GM21737 (cell line): Measurements from ENCODE around the gene AK8.

Experiments
- ATAC-seq: cut with Tn5 transposase; IDR thresholded peaks from one replicate; pipeline ENCODE4 v1.9.1; 2021; ENCODE audit warnings: mild to moderate bottlenecking, moderate library complexity; ENCODE audit not compliant: unreplicated experiment

Gene AK8

GRCh38 chr9:132861666-132862065 lies 16.4 kb downstream of the AK8 start:
- ATAC-seq: no peak

- ATAC-seq: no peak
These were observed 19.3 kb downstream of the AK8 start for GRCh38 chr9:132858751-132859150.

- no peak for ATAC-seq
These were observed 20.3 kb downstream of the AK8 start for GRCh38 chr9:132857616-132858342.

DNA sequence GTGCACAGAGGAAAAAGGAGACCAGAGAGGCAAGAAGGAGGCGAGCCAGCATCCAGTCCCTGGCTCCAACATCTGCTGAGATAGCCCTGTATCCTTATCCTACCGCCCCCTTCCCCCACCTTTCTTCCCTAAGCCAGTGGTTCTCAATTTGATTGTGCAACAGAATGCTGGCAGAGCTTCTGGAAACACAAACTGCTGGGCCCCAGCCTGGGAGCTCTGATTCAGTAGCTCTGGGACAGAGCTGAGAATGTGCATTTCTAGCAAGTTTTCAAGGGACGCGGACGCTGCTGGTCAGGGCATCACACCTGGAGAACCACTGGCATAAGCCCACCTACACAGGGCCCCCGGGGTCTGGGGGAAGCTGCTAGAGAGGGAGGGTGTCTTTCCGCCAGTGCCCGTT lies 21.1 kb downstream of the AK8 start:
- ATAC-seq: no peak

DNA sequence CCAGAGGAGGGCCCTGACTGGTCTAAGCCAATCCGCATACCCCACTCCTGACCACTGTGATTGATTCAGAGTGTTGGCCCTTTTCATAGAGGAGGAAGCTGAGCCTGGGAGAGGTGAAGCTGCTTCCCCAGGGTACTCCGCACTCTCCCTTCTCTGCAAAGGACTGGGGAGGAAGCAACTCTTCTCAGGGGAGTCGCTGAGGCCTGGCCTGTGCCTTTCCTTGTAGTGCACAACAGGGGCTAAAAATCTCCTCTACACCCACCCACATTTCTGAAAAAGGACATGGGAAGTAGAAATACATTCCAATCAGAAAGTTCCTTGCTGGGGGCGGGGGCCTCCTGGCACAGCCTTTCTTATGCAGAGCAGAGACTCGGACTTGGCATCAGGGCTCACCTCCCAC lies 22.2 kb downstream of the AK8 start:
- no peak for ATAC-seq

GRCh38 chr9:132854832-132855231 lies 23.3 kb downstream of the AK8 start:
- ATAC-seq: no peak

DNA sequence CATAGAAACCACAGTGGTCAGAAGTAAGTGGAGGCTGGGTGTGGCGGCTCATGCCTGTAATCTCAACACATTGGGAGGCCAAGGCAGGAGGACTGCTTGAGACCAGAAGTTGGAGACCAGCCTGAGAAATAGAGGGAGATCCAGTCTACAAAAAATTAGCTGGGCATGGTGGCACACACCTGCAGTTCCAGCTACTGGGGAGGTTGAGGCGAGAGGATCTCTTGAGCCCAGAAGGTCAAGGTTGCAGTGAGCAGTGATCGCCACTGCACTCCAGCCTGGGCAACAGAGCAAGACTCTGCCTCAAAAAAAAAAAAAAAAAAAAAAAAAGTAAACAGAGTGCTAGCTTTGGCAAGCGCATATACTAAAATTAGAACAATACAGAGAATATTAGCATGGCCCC lies 24.6 kb downstream of the AK8 start:
- no peak for ATAC-seq

GRCh38 chr9:132849185-132849706 lies 28.8 kb downstream of the AK8 start:
- ATAC-seq: no peak

- no peak for ATAC-seq
These were observed 31.1 kb downstream of the AK8 start for GRCh38 chr9:132846918-132847515.

GRCh38 chr9:132846109-132846917 lies 31.8 kb downstream of the AK8 start:
- no peak for ATAC-seq

GRCh38 chr9:132842124-132843044 lies 35.7 kb downstream of the AK8 start:
- ATAC-seq: no peak

- no peak for ATAC-seq
These were observed 37.1 kb downstream of the AK8 start for GRCh38 chr9:132840980-132841379.

- no peak for ATAC-seq
These were observed 39.8 kb downstream of the AK8 start for GRCh38 chr9:132838291-132838690.

DNA sequence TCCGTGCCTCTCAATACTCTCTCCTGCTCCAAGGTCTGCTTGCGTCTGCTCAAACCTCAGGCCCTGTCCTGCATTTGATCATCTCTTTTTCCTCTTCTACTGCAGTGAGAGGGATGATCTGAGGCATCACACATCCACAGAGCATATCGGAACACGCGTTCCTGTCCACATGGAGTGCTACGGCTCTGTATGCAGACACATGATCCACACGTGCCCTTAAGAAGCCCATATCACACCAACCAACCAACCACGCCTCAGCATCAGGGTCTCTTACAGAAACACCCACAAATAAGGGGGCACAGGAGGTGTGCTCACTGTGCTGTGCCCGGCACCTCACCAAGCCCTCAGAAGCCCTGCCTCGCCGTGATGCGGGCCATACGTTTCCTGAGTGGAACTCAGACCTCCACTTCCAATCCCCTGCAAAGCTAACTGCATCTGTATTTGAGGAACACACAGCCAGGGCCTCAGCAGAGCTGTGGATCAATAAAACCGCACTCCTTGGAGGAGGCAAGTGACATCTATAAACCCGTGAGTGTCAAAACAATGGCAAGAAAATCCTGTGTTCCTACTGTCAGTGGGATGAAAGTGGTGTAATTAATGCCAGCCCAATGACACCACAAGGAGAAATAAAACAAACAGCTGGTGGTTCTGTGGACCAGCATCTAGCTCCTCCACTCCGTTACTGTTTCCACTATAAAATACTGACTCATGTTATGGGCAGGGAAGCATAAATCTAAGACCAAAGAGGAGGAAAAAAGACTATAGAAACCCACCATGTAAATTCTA lies 40.4 kb downstream of the AK8 start:
- ATAC-seq: no peak

DNA sequence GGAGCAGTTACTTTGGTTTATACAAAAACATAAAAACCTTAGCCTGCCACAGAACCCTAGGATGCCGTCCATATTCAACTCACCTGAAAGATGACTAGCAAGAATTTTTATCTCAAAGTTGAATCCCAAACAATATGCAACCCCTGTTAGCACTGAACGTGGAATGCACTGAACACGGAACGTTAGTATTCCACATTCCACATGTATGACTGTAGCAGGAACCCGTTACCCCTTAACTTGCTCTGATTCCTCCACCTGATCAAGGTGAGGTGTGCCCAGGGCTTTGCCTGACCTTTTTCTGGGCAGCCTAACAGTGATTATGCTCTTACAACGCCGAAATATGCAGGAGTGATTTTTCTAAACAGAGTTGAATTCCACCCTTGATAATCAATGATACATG lies 43.7 kb downstream of the AK8 start:
- no peak for ATAC-seq

DNA sequence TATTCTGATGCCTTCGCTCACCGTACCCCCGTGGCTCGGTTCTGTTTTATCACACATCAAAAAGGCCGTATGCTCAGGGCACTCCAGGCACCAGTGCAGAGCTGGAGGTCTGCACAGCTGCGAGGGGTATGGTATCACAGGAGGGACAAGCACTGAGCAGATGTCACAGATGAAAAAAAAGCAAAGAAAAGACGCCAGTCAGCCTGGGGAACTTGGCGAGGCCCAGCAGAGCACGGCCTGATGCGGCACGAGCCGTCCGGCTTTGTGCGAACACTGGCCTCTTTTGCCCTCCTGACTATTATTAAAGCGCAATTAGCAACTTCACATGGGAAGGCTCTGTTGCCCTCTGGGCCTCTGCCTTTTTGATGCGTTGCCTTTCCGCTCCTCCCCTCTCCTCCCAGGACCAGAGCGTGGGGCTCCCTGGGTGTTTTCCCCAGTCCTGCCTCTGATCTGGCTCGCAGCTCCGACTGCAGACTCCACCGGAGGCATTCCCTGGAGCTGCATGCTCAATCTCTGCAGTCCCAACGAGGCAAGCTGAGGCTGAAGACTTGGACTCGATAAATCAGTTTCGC lies 44.4 kb downstream of the AK8 start:
- no peak for ATAC-seq

- no peak for ATAC-seq
These were observed 45.8 kb downstream of the AK8 start for GRCh38 chr9:132832171-132832881.

- ATAC-seq: no peak
These were observed 49.8 kb downstream of the AK8 start for GRCh38 chr9:132828201-132828770.

- ATAC-seq: no peak
These were observed 50.7 kb downstream of the AK8 start for GRCh38 chr9:132827366-132827765.
